PC-9 (cell line): ENCODE measurements around the gene PRDM16.

Experiments
- CTCF ChIP-seq: fragments of 200-600 bp; sonication (generic); conservative IDR thresholded peaks from 2 replicates; pipeline ENCODE4 v1.6.1; 2017; ENCODE audit warnings: mixed run types, antibody characterized with exemption, mild to moderate bottlenecking, moderate library complexity
- EZH2 ChIP-seq: fragments of 200-600 bp; sonication (generic); IDR thresholded peaks from 2 replicates; pipeline ENCODE4 v1.8.0; 2017; ENCODE audit warnings: antibody characterized with exemption, low read depth

DNA sequence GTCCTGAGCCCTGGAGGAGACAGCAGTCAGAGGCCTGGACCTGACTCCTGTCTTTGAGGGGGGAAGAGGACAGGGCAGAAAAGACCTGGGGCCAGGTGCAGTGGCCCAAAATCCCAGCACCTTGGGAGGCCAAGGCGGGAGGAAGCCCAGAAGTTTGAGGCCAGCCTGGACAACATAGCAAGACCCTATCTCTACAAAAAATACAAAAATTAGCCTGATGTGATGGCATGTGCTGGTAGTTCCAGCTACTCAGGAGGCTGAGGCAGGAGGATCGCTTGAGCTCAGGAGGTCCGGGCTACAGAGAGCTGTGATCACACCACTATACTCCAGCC is 280.9 kb downstream of the PRDM16 start:
- TF ChIP-seq CTCF: no peak
- no peak for TF ChIP-seq EZH2
